ENCODE data around the gene ZNF385C.

Gene ZNF385C

GRCh38 chr17:42106009-42106408 lies 7.7 kb upstream of the ZNF385C start:
- DNase-seq = no peak

GRCh38 chr17:42104264-42104663 lies 6.0 kb upstream of the ZNF385C start:
- no peak for DNase-seq

GRCh38 chr17:42103221-42103954 lies 5.1 kb upstream of the ZNF385C start:
- no peak for DNase-seq

GRCh38 chr17:42101513-42102292 lies 3.4 kb upstream of the ZNF385C start:
- DNase-seq = peak; percentile 55 to 88

GRCh38 chr17:42098730-42099399 lies 592 bp upstream of the ZNF385C start:
- no peak for DNase-seq

GRCh38 chr17:42096360-42097111 lies 1.7 kb downstream of the ZNF385C start:
- DNase-seq = no peak

- no peak for DNase-seq
These were observed 3.8 kb downstream of the ZNF385C start for GRCh38 chr17:42094375-42095069.

GRCh38 chr17:42092939-42093338 lies 5.3 kb downstream of the ZNF385C start:
- no peak for DNase-seq

GRCh38 chr17:42090964-42091790 lies 7.1 kb downstream of the ZNF385C start:
- DNase-seq = no peak

GRCh38 chr17:42088736-42089135 lies 9.5 kb downstream of the ZNF385C start:
- no peak for DNase-seq

GRCh38 chr17:42087736-42088705 lies 10.3 kb downstream of the ZNF385C start:
- no peak for DNase-seq

- DNase-seq = no peak
These were observed 11.1 kb downstream of the ZNF385C start for GRCh38 chr17:42087042-42087701.

- no peak for DNase-seq
These were observed 16.6 kb downstream of the ZNF385C start for GRCh38 chr17:42081516-42082129.

GRCh38 chr17:42079541-42079940 lies 18.7 kb downstream of the ZNF385C start:
- no peak for DNase-seq

- DNase-seq = no peak
These were observed 19.8 kb downstream of the ZNF385C start for GRCh38 chr17:42078396-42079043.

GRCh38 chr17:42077755-42078154 lies 20.5 kb downstream of the ZNF385C start:
- DNase-seq = no peak

- DNase-seq = no peak
These were observed 21.3 kb downstream of the ZNF385C start for GRCh38 chr17:42076797-42077559.

- no peak for DNase-seq
These were observed 22.5 kb downstream of the ZNF385C start for GRCh38 chr17:42075789-42076188.
